GM19043 (cell line): Measurements from ENCODE around the gene SAAL1.

ENCODE experiments used
- ATAC-seq: cut with Tn5 transposase; IDR thresholded peaks from one replicate; pipeline ENCODE4 v1.9.1; 2021; ENCODE audit warnings: low read depth; ENCODE audit not compliant: unreplicated experiment

The SAAL1 gene

DNA sequence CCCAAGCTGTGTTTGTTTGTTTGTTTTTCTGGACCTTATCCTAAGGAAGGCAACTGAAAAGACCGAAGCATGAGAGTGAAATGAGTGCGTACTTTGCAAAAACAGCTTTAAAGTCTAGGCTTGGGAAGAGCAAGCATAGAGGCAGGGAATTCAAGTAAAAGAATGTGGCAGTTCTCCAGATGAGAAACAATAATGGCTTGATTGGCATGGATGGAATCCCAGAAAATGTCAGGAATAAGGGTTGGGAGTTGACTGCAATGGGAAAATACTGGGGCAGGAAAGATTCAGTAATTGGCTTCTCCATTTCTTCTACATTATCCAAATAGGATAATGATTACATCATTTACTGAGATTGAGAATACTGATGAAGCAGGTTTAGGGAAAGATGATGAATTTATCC, 17.5 kb downstream of the SAAL1 start:
- ATAC-seq, result no peak

DNA sequence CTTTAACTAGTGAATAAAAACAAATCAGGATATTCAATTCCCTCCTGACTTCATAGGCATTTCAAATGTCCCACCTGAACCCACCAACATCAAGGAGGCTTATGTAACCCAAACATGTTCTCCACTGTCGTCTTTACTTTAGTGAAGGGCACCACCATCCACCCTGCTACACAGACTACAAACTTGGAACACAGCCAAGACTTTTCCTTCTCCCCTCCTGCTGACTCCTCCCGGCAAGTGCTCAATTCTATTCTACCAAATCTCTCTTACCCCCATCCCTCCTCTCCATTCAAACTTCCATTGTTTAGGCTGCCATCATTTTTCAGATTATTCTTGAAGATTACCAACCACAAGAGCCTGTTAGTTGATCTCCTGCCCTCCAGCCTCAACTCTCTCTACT, 24.3 kb downstream of the SAAL1 start:
- ATAC-seq, result no peak

- ATAC-seq, result no peak
Measured at GRCh38 chr11:18080451-18080850, 25.4 kb downstream of the SAAL1 start.

DNA sequence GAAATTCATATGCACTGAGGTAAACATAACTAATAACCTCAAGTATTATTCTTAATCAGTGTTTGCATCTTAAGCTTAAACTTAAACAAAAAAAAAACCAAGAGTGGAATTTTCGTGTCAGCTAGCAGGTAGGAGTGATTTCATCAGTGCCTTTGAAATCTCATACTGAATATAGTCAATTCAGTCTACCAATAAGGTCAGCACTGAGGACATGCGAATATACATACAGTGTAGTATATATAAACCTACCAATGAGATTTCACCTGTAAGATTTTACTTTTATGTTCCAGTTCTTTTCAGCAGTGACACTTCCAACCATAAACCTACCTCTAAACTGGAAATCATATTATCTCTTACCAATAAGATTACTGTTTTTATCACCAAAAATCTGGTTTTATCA, 27.0 kb downstream of the SAAL1 start:
- no peak for ATAC-seq

- no peak for ATAC-seq
Measured at GRCh38 chr11:18075444-18075843, 30.4 kb downstream of the SAAL1 start.

DNA sequence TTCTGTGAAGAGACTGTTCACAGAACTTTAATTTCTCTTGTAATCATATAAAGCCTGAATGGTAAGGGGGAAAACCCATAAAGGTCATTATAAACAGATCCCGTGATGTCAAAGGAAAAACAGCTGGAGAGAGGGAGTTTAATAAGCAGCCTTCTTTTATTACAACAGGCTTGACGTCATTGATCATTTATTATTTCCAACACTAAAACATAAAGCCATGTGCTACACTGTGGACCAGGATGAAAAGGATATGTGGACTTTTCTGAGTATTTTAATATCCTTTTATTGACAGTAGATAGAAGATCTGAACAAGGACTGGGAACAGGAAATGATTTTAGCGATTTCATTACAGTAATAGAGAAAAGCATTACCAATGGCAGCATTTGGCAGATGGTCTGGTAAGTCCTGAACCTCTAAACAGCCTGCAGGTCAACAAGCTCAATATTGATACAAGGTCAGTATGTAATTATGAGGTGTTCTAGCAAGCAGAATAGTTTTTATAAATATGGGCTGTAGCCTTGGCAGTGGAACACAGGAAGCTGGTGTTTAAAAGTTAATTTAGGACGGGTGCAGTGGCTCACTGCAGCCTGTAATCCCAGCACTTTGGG, 34.7 kb downstream of the SAAL1 start:
- ATAC-seq, result no peak

- ATAC-seq, result no peak
Measured at GRCh38 chr11:18067372-18067771, 38.5 kb downstream of the SAAL1 start.

DNA sequence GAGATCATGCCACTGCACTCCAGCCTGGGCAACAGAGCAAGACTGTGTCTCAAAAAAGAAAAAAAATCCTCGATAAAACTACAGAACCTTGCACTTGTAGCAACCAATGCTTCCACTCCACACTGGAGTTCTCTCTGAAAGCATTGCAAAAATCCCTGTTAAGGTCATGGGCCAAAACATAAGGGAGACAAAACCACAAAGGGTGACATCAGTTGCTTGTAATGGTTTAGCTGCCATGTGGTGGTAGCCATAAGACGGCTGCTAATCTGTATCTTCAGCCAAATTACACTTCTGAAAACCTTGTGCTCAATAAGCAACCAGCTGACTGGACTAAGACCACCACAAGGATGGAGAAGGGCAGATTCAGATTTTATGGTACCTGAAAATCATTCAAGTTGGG, 39.3 kb downstream of the SAAL1 start:
- no peak for ATAC-seq

DNA sequence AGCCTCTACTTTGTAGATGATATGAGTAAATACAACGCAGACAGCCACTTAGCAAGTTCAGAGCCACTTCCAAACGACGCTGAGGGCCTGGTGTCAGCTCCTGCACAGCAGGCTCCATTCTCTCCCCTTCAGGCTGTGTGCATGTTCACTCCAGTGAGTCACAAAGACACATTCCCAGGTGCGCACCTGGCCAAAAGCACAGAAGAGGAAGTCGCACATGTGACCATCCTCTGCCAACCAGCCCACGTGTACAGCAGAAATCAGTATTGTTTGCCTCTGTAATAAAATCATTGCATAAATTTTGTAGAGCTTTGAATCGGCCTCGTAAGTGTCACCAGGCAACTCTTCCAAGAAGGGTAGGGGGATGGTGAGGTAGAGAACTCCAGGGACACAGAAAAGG, 40.3 kb downstream of the SAAL1 start:
- no peak for ATAC-seq

DNA sequence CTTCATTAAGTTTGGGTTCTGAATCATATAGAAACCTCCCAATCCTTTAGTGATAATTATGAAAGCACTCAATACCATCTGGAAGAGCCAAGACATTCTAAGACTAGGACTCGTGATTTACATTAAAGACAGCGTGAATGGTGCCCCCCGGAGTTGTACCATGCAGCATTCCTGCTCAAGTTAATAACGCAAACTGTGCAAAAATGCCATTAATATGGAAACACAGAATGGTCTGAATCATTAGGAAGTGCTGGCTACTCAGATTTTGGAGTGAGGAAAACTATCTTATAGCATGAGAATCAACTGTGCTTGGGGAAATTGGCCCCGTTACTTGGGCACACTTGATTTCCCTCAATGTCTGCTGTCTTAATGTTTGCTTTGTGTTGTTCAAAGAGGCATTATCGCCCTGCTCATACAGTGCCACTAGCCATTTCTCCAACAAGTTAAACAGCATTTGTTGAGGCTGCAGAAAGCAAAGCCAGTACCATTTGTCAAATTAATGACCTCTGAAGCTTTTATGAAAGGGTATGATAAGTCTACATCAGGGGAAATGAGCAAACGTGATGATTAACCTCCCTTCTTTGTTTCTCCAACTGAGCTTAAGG, 41.3 kb downstream of the SAAL1 start:
- ATAC-seq, result no peak

GRCh38 chr11:18063862-18064434, 41.9 kb downstream of the SAAL1 start:
- no peak for ATAC-seq

DNA sequence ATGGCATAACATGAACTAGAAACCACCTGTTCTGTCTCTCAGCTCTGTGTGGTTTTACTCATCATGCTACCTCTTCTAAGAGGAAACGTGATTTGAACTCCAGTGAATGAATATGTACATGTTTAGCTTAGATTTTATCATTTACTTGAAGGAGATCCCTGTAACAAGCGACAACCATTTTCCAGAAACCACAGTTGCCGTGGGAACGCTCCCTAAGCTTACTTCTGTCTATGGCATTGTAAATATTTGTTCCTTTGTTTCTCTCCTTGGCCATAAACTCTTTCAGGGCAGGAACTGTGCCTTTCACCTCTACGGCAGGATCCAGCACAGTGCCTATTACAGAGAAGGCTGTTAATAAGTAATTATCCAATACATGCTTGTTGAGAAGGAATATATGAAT, 42.8 kb downstream of the SAAL1 start:
- no peak for ATAC-seq

- ATAC-seq, result no peak
Measured at GRCh38 chr11:18061351-18061750, 44.5 kb downstream of the SAAL1 start.

GRCh38 chr11:18056561-18057181, 49.2 kb downstream of the SAAL1 start:
- ATAC-seq, result no peak

DNA sequence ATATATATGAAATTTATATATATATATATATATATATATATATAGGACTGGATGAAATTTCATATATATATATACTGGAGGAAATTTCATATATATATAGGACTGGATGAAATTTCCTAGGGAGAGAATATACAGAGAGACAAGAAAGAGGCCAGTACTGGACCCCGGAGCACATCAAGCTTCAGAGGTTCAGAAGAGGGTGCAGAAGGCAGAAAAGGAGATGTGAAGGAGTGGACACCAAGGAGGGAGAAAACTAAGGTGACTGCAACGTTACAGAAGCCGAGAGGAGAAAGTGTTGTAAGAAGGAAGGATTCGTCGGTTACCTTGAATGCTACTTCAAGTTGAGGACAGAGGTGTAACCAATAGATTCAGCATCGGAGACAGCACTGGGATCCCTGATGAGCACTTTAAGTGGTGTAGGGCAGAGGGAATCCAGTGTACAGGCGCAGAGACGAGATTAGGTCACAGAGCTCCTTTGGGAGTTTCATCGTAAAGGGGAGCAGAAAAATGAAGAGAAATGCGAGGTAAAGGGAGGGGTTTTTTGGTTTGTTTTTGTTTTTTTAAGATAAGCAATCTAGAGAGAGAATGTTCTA, 51.3 kb downstream of the SAAL1 start:
- ATAC-seq, result no peak

DNA sequence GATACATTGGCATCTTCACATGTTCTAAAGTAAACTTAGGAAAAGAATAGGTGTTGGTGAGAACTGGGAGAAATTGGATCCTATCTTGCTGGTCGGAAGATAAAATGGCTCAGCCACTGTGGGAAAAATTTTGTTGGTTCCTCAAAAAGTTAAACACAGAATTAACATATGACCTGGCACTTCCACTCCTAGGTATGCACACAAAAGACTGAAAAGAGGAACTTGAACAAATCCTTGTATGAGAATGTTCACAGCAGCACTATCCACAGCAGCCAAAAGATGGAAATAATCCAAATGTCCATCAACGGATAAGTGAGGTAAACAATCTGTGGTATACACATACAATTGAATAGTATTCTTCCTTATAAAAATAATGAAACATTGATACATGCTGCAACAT, 55.0 kb downstream of the SAAL1 start:
- ATAC-seq, result no peak

DNA sequence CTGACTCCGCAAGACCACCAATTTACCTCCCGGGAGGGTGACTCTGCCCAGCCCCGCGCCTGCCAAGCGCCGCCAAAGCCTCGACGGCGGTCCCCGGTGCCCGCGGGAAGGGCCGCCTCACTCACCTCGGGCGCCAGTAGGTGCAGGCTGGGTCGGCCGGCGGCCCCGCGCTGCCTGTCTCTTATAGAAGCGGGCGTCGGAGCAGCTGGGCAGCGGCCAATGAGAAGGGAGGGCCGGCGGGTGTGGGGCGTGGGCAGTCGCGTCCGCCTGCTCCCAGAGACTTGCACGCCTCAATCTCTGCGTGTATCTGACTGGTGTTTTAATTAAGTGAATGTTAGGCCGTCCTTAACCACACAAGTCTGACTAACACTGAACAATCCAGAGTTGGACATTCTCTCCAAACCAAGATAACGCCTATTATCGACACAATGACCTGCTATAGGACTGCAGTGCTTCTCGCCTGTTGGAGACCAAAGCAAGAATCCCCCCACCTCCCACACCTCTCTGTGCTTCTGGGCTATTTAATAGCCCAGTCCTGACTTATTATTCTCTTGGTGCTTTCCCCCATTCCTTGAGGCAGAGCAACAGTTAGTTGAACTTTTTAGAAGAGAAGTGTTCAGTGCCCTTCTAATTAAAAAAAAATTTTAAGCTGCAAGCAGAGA, 59.6 kb downstream of the SAAL1 start, which contains the start of gene TPH1:
TSS of gene TPH1 (minus strand) at position 154 of the 662 bp plus-strand sequence. CDS start 5,507 bp downstream, outside the sequence.
- no peak for ATAC-seq

- no peak for ATAC-seq
Measured at GRCh38 chr11:18036456-18036855, 69.4 kb downstream of the SAAL1 start.
